ENCODE measurements around the gene DPYSL5.

GRCh38 chr2:26941486-26941885 is 93.6 kb downstream of the DPYSL5 start:
- TF ChIP-seq, protein P1, sequence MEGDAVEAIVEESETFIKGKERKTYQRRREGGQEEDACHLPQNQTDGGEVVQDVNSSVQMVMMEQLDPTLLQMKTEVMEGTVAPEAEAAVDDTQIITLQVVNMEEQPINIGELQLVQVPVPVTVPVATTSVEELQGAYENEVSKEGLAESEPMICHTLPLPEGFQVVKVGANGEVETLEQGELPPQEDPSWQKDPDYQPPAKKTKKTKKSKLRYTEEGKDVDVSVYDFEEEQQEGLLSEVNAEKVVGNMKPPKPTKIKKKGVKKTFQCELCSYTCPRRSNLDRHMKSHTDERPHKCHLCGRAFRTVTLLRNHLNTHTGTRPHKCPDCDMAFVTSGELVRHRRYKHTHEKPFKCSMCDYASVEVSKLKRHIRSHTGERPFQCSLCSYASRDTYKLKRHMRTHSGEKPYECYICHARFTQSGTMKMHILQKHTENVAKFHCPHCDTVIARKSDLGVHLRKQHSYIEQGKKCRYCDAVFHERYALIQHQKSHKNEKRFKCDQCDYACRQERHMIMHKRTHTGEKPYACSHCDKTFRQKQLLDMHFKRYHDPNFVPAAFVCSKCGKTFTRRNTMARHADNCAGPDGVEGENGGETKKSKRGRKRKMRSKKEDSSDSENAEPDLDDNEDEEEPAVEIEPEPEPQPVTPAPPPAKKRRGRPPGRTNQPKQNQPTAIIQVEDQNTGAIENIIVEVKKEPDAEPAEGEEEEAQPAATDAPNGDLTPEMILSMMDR (IDR thresholded peaks at IDR 0.05; ENCODE audit: poor library complexity, severe bottlenecking): no peak
- TF ChIP-seq RAD21 (conservative IDR thresholded peaks at IDR 0.05) (no peak), SMC3 (conservative IDR thresholded peaks at IDR 0.05; ENCODE audit: poor library complexity) (no peak), MXI1 (conservative IDR thresholded peaks at IDR 0.05; ENCODE audit: poor library complexity, severe bottlenecking) (no peak), POLR2AphosphoS5 (IDR thresholded peaks at IDR 0.05) (no peak), EZH2 (IDR thresholded peaks at IDR 0.05; ENCODE audit: borderline replicate concordance, insufficient read depth, low read length, poor library complexity, severe bottlenecking) (no peak), REST (IDR thresholded peaks at IDR 0.05; ENCODE audit: borderline replicate concordance) (no peak), EP300 (conservative IDR thresholded peaks at IDR 0.05; ENCODE audit: poor library complexity, severe bottlenecking) (no peak), TAF1 (IDR thresholded peaks at IDR 0.05; ENCODE audit: low read depth) (no peak)

All from neural cell (in vitro differentiated cells).